K562 (cell line): Measurements from ENCODE around the gene ODAD3. TPM values are rescaled to one million over a fixed set of nuclear protein-coding genes. Genes with fewer than 3 reads are reported as not detected.

Experiments
- CTCF ChIP-seq, 3 experiments: IDR thresholded peaks in 2 of 3; conservative IDR thresholded peaks in 1 of 3; 2 replicates each; pipeline ENCODE4 v1.5.1; 2011 to 2012; ENCODE audit warnings: low read length in 3 of 3, mild to moderate bottlenecking in 3 of 3, control low read depth in 2 of 3, improper control_type of control experiment in 1 of 3, inconsistent platforms in 1 of 3, low read depth in 1 of 3, mixed read lengths in 1 of 3, moderate library complexity in 1 of 3; ENCODE audit not compliant: insufficient read depth in 2 of 3
- CTCFL ChIP-seq: IDR thresholded peaks from 2 replicates; pipeline ENCODE4 v1.6.1; 2011; ENCODE audit warnings: borderline replicate concordance, low read depth, mild to moderate bottlenecking, moderate library complexity, low read length; ENCODE audit not compliant: insufficient read depth, poor library complexity, severe bottlenecking
- NR2C2 ChIP-seq, 2 experiments: fragments of 200-800 bp in 1 of 2; sonication (Bioruptor generic) in 1 of 2; sonication (generic) in 1 of 2; formaldehyde crosslinking in 1 of 2; IDR thresholded peaks; 2 replicates each; pipeline versions ENCODE4 v1.6.1 to v1.8.0; 2016 to 2022; ENCODE audit warnings: mild to moderate bottlenecking in 1 of 2, missing compliant biosample characterization in 1 of 2, missing genetic modification characterization in 1 of 2, missing genetic modification reagents in 1 of 2
- RAD21 ChIP-seq, 2 experiments: fragments of 250-450 bp in 1 of 2; fragments of 450-650 bp in 1 of 2; sonication (Bioruptor Pico) in 1 of 2; formaldehyde crosslinking in 1 of 2; IDR thresholded peaks in 1 of 2; conservative IDR thresholded peaks in 1 of 2; 2 replicates each; pipeline versions ENCODE4 v1.4.0 to v1.8.0; 2020 to 2022; ENCODE audit warnings: mild to moderate bottlenecking in 2 of 2, moderate library complexity in 1 of 2
- RCOR1 ChIP-seq, 2 experiments: IDR thresholded peaks; 2 replicates each; pipeline ENCODE4 v1.6.1; 2012; ENCODE audit warnings: low read depth in 2 of 2, low read length in 2 of 2, borderline replicate concordance in 1 of 2, improper control_type of control experiment in 1 of 2
- REST ChIP-seq, 2 experiments: fragments of 450-650 bp; formaldehyde crosslinking in 1 of 2; IDR thresholded peaks; 2 replicates each; pipeline versions ENCODE4 v1.4.0 to v1.6.1; 2014 to 2020; ENCODE audit warnings: mild to moderate bottlenecking in 2 of 2, borderline replicate concordance in 1 of 2, low read depth in 1 of 2
- UBTF ChIP-seq, 2 experiments: IDR thresholded peaks; 2 replicates each; pipeline ENCODE4 v1.6.1; 2012; ENCODE audit warnings: improper control_type of control experiment in 2 of 2, low read depth in 2 of 2, low read length in 2 of 2, borderline replicate concordance in 1 of 2
- polyA plus RNA-seq, 8 experiments: library from polyadenylated mRNA; depleted of rRNA in 4 of 8; stranded (reverse) in 5 of 8; unstranded in 3 of 8; fragments of >200 nt; fragmentation: Nextera tagmentation in 2 of 8; fragmentation: Illumina TruSeq in 1 of 8; extraction: Ambion mirVana in 2 of 8; extraction: Trizol in 1 of 8; gene quantifications; 2 replicates each; pipeline versions ENCODE4 v1.2.1 to v1.2.3, GENCODE V29; 2011 to 2014; ENCODE audit warnings: inconsistent platforms in 1 of 8, missing spikeins in 1 of 8
- total RNA-seq, 7 experiments: library from RNA; depleted of rRNA in 6 of 7; stranded (reverse); fragments of >200 nt in 6 of 7; fragmentation: Illumina TruSeq in 2 of 7; extraction: Trizol in 2 of 7; gene quantifications; 2 replicates each; pipeline versions ENCODE4 v1.2.1 to v1.2.3, GENCODE V29; 2011 to 2021; ENCODE audit warnings: low replicate concordance in 1 of 7

The ODAD3 gene
- total and polyA plus RNA-seq, 9 of the 15 experiments (the other 6 are each of a cell fraction or from before 2014, with no cell fraction given), result 0.07 to 0.72 (median 0.14) TPM; not detected in 2

GRCh38 chr19:11378319-11379189, 56.4 kb downstream of the ODAD3 start (continued):
- TF ChIP-seq RAD21 (CRISPR knock-in tag; conservative IDR thresholded peaks at IDR 0.05 in 1 of 2, IDR thresholded peaks at IDR 0.05 in 1 of 2), result peak; percentile 48 to 68
- no peak for TF ChIP-seq NR2C2 (CRISPR knock-in tag; IDR thresholded peaks at IDR 0.05)
- TF ChIP-seq NR2C2 (tag; IDR thresholded peaks at IDR 0.05), result no peak
- peak; percentile 57 for TF ChIP-seq REST (IDR thresholded peaks at IDR 0.05; ENCODE audit: borderline replicate concordance)
- TF ChIP-seq REST (CRISPR knock-in tag; IDR thresholded peaks at IDR 0.05; ENCODE audit: low read depth), result no peak
- TF ChIP-seq CTCF (IDR thresholded peaks at IDR 0.05 in 2 of 3, conservative IDR thresholded peaks at IDR 0.05 in 1 of 3; ENCODE audit: insufficient read depth in 2 of 3, low read depth in 1 of 3, low read length in 3 of 3), result peak; percentile 77 to 86 (median 81)
- peak; percentile 86 for TF ChIP-seq CTCFL
- 0 out of 4 replicates have a peak, but pooled peaks of 1 of the 2 experiments have one; percentile 16 for TF ChIP-seq RCOR1 (IDR thresholded peaks at IDR 0.05; ENCODE audit: borderline replicate concordance in 1 of 2, low read depth in 2 of 2, low read length in 2 of 2)
- TF ChIP-seq UBTF (IDR thresholded peaks at IDR 0.05; ENCODE audit: borderline replicate concordance in 1 of 2, low read depth in 2 of 2, low read length in 2 of 2), result 0 out of 4 replicates have a peak, but pooled peaks of 1 of the 2 experiments have one; percentile 28
